NCI-H82 (cell line): ENCODE data around the gene ZNF827.

ENCODE experiments used
- DNase-seq: peaks from one replicate; lab custom pipeline; 2025; lab: John Stamatoyannopoulos, UW

The ZNF827 gene

DNA sequence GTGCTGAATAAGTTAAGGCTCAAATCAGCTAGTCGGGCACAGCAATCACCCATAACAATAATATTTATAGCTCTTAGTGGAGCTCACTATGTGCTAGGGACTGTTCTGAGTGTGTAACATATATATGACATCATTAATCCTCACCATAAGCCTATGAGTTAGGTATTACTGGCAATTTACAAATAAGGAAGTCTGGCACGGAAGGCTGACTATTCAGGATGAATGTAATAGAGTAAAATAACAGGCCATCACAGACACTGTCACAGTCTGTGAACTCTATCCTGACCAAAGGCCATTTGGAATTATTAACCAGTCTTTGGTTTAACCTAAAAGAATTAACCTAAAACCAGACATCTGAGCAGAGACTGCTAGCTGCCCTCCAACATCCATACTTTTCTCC, 139.4 kb downstream of the ZNF827 start:
- DNase-seq, result no peak

DNA sequence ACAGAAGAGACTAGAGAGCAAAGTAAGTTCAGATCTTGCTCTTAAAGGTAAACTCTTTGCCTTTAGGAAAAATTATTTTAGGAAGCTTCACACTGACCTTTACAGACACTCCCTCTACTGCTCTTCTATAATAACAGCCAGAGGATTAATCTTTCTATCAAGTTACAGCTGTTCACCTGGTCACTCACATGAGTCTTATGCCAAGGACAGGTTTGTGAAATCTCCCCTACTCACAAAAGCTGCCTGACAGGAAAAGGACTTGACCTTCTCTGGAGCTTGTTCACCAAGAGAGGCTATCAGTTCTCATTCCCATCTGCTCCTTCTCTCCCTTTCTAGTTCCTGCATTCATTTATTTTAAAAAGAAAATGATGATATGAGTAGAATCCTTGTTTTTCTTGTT, 141.3 kb downstream of the ZNF827 start:
- no peak for DNase-seq

DNA sequence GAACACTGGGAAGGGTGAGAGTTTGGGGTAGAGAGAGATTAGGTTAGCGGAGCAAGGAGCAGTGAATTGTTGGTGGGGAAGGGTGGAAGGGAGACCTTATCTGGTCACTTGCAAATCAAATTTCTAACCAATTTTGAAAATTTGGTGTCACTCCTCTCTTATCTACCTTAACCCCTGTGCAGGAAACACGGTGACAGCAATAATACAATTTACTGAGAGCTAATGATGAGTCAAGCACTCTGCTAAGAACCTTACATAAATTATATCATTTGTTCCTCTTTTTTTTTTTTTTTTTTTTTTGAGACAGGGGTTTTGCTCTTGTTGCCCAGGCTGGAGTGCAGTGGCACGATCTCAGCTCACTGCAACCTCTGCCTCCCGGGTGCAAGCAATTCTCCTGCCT, 142.3 kb downstream of the ZNF827 start:
- no peak for DNase-seq

DNA sequence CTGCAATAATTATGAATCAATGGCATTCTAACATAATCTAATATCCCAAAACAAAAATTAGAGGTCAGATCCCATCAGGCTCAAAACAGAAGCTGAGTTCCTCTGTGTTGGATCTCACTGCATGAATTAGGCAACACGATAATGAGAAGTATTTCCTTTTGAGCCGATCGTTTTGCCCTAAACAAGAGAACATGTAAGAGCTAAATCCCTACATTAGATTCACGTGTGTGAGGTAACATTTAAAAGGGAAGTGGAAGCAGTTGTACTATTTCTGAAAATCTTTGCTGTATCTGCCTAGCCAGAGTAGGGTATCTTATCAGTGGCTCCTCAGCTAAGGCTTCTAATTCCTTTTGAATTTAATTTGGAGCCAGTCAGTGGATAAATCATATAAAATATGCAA, 143.1 kb downstream of the ZNF827 start:
- DNase-seq, result no peak

DNA sequence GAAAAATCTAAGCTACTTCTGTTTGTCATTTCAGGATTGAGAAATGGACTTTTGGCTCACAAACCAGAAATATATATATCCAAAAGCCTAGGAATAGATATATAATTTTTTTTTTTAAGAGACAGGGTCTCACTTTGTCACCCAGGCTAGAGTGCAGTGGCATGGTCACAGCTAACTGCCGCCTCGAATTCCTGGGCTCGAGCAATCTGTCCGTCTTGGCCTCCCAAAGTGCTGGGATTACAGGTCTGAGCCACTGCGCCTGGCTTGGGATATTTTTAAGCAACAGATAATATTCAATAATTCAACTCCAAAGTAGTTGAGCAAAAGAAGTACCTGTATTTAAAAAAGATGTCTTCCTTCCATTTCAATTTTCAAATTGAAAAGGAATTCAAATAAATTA, 146.2 kb downstream of the ZNF827 start:
- no peak for DNase-seq

DNA sequence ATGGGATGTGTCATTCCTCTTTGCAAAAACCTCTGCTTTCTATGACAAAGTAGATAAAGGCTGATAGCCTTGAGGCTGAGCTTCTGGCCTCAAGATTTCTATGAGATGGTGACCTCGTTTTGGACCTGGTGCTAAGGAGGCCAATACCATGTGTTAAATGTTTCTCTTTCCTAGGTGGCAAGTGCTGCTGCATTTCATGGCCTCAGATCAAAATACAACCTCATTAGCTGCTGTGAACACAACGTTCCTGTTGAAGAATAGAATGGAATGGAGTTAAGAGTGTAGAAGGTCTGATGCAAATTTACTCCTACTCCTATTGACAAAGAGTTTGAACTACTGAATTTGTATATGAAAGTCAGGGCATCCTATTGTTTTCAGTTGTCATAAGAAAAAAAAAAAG, 146.6 kb downstream of the ZNF827 start:
- no peak for DNase-seq

DNA sequence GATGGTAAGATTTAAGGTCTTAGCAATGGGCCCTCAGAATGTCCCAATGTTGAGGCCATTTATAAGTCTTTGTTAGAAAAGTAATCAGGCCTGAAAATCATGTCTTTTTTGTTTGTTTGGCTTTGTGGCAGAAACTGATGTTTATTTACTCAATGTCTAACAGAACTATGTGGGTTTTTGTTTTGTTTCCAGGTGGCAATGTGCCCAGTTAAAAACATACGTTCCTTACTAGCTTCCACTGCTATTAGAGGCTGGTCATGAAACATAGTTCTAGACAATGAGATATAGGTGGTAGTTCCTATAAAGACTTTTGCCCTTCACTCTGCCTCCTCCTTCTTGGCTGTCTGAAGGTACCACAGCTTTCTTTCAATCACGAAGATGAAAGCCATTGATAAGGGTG, 149.9 kb downstream of the ZNF827 start:
- DNase-seq, result no peak

DNA sequence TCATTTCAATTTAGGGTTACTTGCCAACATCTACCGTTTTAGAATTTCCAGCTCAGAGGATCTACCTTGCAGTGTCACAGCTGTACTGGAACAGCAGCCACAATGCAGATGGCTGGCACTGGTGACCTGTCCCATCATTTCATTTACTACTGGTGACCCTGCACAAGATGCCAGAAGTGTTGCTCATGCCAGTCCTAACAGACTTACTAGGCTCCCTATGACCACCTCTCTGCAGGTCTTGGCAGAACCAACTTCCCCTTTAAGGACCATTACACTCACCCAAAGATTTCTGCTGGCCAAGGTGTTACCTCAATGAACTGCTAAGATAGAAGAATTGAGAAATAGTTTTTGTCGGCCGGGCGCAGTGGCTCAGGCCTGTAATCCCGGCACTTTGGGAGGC, 151.8 kb downstream of the ZNF827 start:
- peak; percentile 14 for DNase-seq

DNA sequence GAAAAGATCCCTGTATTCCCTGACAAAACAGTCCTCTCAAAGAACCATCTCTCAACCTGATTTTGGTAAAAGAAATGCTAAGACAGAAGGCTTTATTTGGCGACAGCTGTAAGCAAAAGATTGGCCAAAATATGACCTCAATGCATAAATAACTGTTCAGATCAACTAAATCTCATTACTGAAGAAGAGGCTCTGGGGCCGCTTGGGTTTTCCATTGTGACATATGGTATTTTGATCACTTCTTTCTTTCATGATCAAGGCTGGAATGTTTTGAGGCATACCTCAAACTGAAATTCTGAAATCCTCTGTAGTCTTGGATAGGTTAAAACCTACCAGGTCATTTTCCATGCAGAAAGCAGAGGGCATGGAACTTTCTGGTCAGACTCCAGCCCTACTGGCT, 152.4 kb downstream of the ZNF827 start:
- DNase-seq, result peak; percentile 70

DNA sequence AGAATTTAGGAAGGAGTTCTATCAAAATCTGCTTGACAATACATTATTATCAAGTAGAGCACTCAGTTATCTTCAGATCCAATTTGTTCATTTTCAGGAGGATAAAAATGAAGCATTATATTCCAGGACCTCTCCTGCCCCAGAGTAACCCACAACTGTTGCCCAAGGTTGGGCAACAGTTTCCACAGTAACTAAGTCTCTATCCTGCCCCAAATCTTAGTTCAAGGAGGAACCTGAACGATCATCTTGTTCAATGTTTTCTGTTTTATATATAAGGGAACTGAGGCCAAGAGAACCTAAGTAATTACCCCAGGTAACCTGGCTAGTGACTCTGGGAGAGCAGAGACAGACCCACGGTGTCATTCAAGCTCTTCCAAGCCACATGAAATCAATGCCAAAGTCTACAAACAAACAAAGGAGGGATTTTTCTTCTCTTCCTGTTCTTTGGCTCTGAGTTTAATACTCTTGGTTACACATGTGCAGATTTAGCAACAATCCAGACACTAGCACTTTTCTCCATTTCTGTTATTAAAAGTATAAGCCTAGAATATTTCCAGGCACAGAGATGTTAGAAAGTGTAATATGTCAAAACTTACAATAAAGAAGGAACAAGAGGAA, 153.1 kb downstream of the ZNF827 start:
- DNase-seq, result no peak

DNA sequence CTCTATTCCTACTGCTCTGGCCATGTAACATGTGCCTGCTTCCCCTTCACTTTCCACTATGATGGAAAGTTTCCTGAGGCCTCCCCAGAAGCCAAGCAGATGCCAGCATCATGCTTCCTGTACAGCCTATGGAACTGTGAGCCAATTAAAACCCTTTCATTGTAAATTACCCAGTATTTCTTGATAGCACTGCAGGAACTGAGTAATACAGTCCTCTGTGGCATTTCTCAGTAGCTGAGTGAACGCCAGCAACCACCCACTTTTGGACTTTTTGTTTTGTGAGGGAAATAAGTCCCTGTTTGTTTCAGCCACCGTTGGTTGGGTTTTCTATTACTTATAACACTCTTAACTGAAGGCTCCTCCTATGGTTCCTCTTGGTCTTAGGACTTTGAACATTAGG, 154.6 kb downstream of the ZNF827 start:
- DNase-seq, result no peak

DNA sequence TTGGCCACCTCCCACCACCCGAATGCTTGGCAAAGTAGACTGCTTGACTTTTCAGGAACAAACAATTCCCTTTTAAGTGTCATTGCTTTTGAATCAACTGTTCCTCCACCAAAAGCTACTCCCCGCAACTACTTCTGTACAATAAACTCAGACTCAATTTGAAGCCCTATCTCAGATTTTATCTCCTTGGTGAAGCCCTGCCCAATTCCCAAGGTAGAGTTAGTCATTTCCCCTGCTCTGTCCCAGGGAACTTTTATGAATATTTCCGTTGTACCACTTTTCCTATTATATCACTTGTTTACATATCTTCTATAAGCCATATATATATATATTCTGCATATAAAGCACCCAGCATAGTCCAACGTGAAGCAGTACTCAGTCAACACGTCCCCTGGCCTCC, 155.9 kb downstream of the ZNF827 start:
- DNase-seq, result no peak

DNA sequence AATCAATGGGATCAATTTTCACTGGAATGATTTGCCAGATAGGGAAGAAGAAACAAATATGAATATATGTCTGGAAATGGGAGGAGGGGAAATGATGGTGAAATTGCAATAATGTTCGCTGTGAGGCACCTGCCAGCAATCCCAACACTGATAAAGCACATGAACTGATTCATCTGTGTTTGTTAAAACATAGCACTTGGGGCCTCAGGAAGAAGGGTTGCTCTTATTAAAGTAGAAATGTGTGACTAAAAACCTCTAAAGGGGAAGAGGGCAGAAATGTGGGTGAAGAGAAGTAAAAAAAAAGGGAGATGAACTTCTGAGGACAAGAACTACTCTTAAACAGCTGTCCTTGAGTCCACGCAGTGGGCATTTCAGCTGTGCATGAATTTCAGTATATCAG, 157.3 kb downstream of the ZNF827 start:
- DNase-seq, result no peak

DNA sequence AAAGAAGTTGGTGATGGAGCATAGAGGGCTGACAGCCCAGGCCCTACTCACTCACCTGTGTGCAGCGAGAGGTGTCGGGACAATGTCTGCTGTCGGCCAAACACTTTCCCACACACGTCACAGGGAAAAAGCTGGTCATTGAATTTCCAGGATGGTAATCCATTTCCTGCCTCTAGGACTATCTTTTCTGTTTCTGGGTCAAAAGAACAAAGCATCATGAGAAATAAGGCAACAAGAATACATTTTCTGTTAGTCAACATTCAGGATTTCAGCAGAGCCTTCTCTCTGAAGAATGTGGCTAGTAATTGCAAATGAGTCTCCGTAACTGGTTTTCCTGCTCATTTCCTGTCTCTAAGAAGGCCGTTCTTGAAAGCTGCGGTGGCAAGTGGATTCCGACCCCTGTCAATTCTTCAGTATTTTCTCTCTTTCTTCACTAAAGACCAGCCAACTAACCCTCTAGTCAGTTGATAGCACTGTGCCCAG, 159.3 kb downstream of the ZNF827 start:
- no peak for DNase-seq

DNA sequence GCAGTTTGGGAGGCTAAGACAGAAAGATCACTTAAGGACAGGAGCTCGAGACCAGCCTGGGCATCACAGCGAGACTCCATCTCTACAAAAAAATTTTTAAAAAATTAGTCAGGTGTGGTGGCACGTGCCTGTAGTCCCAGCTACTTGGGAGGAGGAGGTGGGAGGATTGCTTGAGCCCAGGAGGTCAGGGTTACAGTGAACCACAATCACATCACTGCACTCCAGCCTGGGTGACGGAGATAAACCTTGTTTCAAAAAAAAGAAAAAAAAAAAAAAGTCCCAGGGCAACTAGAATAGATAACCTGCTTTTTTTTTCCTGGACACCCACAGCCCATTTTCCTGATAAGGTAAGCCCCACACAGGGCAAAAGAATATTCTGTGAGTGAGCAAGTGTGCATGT, 162.4 kb downstream of the ZNF827 start:
- DNase-seq, result no peak

DNA sequence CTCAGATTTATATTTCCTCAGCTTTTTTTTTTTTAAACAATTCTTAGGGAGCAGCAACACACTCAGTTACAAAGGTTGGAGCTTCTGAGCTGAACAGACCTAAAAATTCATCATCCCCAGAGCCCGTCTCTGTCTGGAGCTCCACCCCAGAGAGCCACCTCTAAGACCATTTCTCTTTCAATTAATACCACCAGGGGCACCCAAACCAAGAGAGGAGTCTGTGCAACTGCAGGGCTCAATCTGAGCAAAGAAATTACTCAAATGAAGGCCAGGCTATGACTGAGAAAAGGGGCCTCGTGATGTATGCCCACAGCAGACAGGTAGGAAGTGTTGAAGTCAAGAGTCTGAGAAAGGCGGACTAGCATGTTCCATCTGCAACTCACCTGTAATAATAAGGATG, 163.2 kb downstream of the ZNF827 start:
- DNase-seq, result no peak

DNA sequence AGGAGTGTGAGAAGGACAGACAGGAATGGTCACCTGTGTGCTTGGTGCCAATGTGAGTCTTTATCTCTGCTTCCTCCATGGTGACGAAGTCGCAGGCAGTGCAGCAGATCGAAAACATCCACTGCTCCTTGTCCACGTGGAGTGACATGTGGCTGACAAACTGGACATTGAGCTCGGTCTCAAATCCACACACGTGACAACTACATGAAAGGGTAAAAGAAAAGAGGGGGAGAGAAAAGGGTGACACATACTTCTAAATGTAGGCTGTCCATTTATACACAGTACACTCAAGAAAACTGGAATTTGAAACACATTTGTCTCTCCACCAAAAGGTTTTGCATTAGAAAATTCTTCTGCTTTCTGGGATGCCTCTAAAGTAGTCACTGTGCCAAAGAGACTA, 164.2 kb downstream of the ZNF827 start:
- no peak for DNase-seq

DNA sequence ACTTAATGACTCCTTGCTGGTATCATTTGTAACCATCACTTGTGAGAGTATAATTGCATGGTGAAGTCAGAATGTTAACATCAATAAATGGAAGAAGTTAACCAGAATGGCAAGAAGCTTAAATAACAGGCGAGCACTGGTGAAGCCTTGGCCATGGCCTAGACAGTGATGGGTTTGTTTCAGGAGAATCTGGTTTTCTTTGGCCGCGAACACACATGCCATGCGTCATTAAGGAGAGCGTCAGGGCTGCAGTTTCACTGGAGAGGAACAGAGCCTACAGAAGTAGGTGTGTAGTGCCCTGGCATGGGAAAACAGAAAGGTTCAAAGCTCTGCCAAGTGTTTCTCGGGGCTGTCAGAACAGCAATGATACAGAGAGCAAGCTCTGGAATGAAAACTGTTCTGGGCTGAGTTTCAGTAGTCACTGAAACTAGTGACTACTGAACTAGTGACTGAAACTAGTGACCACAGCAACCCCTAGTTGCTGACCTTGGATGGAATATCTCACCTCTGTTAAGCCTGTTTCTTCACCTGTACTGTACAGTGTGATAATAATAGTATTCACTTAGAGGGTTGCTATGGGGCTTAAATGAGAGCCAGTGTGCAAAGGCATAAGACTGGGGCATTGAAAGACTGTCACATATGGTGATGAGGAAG, 164.9 kb downstream of the ZNF827 start:
- no peak for DNase-seq

DNA sequence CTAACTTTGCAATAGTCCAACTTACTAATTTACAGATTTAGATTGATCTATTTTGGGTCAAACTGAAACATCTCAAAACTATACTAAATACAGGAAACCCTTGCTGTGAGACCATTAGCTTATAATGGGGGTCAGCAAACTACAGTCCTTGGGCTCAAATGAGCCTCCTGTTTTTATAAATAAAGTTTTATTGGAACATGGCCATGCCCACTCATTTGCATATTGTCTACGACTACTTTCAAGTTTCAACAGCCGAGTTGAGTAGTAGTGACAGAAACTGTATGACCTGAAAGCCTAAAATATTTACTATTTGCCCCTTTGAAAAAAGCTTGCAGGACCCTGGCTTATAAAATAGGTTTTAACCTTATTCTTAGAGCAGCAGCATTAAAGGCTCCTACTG, 166.3 kb downstream of the ZNF827 start:
- DNase-seq, result no peak

DNA sequence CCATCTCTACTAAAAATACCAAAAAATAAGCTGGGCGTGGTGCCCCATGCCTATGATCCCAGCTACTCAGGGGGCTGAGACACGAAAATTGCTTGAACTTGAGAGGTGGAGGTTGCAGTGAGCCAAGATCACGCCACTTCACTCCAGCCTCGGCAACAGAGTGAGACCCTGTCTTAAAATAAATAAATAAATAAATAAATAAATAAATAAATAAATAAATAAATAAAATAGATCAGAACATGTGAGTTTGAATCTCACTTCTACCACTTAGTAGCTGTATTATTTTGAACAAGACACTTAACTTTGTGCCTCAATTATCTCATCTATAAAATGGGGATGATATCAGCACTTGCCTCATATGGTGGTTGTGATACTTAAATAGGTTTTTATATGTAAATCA, 168.5 kb downstream of the ZNF827 start:
- no peak for DNase-seq

DNA sequence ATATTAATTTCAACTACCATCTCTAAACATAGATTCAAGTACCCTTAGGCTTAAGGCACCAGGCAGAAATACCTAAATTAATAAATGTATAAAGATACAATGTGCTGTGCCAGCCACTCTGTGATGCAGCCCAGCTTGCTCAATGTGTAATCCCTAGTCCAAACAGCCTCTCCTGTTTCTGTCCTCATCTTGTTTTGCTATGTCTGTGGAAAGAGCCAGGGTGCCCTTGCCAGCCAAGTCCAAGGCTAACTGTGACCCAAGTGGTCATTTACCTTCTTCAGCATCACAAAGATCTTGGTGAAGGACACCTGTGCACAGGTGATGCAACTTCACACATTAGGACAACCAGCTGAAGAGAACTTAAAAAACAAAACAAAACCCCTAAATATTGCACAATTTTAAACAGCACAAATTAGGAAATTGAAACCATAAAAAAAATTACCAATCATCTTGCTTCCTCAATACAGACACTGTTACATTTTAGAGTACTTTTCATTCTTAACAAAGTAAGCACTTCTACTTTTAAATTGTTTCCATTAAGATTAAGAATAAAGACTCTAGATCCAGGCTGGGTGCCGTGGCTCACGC, 169.1 kb downstream of the ZNF827 start:
- no peak for DNase-seq

DNA sequence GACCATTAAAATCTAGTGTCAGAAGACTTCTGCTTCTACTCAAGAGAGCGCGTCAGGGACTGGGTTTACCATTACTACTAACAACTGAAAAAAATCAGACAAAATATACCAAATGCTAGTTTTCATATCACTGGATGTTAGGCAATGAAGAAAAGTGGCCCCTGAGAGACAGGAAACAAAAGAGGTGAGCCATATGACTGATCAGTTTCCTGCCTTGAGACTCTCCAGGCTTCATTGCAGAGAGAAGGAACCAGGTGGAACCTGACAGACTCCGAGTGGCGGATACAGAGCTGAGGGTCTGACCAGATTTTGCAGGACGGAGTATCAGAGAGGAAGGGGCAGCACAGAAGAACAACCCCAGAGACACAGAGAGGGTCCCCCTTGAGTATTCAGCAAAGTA, 172.3 kb downstream of the ZNF827 start:
- DNase-seq, result no peak

DNA sequence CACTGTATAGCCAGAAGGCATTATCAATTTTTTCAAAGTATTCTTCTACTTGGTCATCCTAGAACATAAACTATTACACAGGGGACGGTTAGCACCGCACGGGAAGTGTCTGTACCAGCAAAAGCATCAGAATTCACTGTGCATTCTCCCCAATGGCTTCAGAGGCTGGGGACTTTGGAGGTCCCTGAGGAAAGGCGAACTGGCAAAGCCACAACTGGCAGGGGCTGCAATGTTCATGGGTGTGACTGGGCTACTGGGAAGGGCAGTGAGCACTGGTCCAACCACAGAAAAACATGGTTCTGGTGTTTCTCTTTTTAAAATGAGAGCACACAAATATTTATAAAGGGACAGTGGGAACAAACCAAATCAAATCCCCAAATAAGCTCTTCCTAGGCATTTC, 175.2 kb downstream of the ZNF827 start:
- no peak for DNase-seq

DNA sequence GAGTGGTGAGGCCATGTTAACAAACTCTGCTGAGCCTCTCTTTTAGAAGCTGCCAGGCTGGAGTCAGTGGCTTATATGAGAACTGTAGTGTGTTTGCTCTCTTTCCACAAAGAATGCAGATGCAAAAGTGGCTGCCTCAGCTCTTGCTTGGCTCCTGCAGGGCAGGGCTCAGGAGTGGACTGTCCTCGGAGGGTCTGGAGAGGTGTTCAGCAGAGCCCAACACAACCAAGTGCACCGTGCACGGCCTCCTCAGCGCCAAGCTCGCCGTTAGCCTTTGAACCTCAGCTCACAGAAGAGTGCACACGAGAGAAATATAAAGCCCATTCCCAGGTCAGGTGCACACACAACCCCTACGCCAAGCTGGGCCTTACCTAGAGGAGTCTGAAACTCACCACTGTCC, 175.9 kb downstream of the ZNF827 start:
- DNase-seq, result no peak
